ELF-1 (cell line): ENCODE results near the gene PRDM10.

Source experiments
- DNase-seq: peaks from one replicate; pipeline ENCODE4 v3.0.0-alpha.2; 2016; ENCODE audit warnings: low read depth, low spot score

Gene PRDM10

DNA sequence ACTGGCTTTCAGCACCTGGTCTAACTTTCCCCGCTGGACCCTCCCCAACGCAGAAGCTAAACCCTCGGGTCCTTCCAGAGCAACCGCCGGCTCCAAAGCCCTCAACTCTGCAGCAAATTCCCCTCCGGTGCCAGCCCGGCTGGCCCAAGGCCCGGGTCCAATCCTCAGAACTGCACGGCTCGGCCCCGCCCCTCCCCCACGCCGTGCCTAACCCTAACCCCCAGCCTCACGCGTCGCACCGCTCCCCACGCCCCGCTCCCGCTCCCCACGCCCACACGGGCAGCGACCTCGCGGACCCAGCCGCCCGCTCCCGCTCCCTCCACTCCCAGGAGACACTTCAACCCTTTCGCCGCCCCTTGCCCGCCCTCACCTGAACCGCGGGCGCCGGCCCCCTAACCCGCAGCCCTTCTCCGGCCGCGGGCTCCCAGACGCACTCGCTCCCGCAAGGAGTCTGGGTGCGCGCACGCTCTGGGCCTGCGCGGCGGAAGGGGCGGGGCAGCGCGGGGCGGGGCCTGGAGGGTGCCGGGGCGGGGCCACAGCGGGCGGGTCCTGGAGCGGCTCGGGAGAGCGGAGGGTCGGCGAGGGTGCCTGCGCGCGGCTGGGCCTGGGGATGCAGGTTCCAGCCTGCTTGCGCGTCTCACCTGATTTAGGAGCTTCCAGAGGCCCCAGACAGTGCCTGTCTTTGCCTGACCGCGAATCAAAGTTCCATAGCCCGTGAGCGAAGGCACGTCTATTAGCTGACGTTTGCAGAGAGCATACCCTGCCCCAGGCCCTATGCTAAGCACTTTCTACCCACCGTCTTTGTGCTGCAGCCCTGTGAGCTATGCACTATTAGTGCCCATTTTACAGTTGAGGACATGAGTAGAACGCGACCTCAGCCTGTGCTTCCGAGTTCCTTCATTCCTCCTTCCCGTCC, 107.3 kb downstream of the PRDM10 start, which contains the start of gene NFRKB:
Gene NFRKB, minus strand, starts transcription at position 453 of the 916 bp plus-strand sequence. CDS start 2,729 bp downstream, outside the sequence.
- peak; percentile 93 for DNase-seq

DNA sequence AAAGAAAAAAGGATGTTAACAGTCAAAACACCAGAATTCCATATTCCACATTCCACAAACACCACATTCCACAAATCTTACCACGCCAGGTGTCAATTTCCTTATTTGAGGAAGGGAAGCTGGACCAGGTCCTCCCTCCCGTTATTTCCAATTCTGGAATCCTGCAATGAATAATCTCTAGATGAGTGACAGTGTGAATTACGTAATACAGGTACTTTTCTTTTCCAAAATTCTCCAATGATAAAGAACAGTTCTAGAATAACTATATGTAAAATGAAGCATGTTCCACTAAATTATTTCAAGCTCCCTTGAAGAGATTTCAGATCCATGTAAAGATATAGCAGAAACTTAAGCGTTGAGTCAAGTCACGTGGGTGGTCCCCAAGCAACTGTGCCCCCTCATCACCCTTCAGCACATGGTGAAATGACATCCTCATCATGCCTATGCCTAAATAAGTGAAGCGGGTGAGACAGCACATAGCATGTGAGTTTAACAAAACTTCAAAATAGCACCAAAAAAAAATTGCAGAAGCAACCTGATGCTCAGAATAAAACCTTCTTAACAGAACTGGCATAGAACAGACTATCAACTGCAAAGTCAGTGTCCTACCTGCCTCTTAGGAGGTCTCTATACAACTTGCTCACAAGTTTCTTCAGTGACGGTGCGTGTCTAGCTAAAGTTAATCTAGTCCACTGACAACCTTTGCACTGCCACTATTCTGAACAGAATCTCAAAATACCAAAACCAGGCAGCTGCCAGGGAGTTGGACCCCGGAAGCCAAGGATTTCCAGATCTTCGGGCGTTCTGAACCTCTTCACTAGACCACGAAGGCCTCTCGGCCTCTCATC, 108.1 kb downstream of the PRDM10 start:
- peak; percentile 50 for DNase-seq

DNA sequence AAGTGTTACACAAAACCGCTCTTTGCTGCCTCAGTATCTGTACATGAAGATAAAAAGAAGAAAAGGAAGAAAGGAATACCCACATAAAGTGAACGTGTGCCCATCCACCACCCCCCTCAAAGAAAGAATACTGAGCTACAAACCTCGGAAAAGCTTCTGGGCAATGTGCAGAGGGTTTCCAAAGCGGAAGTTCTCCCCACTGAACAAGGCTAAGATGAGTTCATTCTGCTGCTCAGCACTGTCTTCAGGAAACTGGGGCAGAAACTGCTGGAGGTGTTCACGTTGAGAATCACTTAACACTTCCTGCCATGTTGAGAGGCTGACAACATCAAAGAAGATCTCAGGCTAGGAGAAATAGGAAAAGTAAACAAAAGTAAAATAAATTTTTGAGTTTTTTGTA, 114.2 kb downstream of the PRDM10 start:
- DNase-seq, result no peak

DNA sequence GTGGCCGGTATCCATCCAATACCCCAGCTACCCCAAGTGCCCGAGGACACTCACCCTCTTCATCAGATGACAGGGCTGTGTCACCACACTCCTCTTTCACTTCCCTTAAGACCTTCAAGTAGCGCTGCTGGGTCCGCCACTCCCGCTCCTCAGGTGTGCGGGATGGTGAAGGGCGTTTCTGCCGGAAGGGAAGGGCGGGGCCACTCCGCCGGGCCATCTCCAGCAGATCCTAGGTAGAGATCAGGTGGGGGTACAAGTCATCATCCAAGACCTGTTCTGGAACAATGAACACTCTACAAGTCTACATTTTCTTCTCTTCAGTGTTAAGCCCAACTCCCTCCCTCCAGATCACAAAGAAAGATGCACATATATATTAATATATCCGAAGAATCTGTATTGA, 117.3 kb downstream of the PRDM10 start:
- DNase-seq, result no peak

DNA sequence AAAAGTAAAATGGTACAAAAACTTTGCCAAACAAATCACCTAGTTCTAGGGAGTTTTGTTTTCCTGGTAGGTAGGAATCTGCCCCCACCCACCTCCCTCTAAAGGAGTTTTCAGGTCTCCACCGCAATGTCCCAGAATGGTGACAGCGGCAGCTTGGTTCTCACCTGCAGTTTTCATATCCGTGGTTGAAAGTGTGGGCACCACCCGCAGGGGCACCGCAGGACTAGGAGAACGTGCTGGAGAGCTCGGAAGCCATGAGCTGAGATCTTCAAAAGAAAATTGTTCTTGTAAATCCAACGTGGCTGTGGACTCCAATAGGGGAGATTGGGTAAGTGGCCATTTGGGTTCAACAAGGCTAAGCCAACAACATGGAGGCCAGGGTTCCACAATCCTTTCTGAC, 118.1 kb downstream of the PRDM10 start:
- DNase-seq, result no peak

DNA sequence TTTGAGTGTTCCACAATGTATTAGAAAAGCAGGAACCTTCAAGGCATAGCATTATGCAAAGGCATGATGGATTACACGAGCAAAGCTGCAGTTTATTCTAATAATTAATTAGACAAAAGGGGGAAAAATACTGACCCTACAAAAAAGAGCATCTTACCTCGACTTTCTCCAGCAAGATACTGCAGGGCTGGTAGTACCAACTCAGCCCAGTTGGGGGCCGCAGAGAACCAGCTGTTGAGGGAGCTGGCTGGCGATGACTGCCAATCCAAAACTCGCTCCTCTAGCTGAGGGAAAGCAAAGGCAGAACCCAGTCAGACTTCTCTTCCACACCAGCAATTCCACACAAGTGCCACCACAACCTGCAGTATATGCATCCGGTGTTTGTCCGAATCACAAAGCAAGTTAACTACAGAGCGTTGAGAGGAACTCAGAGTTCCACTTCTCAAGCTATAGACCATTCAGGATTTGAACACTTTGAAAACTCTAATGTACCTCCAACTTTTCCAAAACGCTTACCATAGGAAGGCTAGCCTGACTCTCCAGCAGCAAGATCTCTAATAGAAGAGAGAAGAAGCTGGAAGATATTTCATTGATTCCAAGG, 121.0 kb downstream of the PRDM10 start:
- peak; percentile 59 for DNase-seq

DNA sequence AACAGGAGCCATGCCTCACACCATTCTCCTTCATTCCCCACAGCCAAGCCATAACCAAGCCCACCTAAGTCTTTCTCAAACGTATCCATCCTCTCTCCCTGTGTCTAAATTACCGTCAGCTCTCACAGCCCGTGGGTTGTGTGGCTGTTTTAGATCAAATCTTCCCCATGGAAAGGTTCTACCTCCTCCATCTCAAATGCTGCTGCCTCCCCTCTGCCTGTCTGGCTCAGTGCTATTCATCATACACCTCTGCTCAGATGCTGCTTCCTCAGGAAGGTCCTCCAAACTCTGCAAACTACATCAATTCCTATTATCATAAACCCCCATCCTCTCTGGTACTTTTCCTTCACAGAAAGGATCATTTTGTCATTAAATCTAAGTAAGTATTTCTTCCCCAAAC, 122.3 kb downstream of the PRDM10 start:
- DNase-seq, result no peak

DNA sequence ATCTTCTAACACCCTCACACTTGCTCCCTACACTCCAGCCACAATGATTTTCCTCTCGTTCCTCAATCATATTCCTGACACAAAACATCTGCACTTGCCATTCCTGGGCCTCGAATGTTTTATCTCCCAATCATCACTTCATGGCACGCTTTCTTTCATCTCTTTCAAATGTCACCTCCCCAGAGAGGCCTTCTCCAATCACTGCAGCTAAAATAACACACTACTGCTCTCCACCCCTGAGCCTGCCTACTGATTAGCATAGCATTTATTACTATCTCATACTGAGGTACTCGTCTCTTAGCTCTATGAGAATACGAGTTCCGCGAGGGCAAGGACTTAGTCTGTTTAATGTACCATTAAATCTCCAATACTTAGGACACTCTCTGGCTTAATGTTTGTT, 130.7 kb downstream of the PRDM10 start:
- DNase-seq, result no peak

DNA sequence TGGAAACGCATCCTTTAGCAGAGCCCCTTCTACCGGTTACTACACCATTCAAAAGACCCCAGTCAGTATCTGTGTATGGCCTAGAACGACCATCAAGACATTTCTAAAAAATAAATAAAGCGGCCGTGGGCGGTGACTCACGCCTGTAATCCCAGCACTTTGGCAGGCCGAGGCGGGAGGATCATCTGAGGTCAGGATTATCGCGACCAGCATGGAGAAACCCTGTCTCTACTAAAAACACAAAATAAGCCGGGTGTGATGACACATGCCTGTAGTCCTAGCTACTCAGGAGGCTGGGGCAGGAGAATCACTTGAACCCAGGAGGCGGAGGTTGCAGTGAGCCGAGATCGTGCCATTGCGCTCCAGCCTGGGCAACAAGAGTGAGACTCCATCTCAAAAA, 134.0 kb downstream of the PRDM10 start:
- peak; percentile 15 for DNase-seq

DNA sequence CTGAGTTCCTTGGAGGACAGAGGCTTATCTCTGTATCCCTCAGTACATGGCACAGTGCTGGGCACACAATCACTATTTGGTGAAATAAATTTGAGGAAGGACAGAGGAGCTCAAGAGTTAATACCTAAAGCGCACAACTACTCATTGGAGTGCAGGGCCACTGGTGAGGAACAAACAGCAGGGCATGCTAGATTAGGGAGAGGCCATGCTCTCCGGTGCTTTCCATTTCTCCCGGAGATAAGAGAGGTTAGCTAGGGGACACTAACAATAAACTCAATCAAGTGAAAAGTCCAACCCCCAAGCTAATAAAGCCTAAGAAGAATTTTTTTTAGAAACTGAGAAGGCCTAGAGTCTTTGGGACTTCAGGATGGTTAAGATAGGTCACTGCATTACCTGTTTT, 136.3 kb downstream of the PRDM10 start:
- no peak for DNase-seq

DNA sequence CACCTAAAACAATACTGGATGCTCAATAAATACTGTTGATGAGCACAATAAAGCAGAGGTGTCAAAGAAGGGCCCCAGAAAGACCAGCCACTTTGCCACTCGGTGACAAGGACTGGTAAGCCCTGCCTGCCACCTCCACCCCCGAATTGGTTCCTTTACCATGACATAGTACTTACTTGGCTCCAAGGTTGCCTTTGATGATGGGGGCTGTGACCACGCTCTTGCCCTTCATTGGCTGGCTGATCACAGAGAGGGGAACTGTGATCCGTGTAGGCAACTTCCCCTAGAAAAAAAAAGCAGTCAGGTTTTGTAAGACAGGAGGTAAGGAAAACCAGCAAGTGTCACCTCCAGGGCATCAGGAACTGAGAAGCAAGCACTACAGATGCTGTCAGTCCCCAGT, 136.9 kb downstream of the PRDM10 start:
- DNase-seq, result no peak

DNA sequence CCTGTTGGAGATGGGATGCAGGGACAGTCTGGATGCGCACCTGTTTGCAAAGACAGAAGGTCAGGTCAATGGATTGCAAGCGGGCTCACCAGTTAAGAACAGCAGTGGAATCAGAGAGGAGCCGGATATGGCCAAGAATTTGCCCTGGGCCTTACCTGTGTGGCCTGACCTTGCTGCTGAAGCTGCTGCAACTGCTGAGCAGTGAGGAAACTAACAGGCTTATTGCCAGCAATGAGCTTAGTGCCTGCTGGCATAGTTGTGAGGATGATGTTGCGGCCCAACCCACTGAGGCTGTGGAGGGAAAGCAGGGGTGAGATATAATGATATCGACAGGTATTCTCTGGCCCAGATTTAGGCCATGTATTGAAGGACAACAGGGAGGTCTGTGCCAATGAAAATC, 137.8 kb downstream of the PRDM10 start:
- no peak for DNase-seq

DNA sequence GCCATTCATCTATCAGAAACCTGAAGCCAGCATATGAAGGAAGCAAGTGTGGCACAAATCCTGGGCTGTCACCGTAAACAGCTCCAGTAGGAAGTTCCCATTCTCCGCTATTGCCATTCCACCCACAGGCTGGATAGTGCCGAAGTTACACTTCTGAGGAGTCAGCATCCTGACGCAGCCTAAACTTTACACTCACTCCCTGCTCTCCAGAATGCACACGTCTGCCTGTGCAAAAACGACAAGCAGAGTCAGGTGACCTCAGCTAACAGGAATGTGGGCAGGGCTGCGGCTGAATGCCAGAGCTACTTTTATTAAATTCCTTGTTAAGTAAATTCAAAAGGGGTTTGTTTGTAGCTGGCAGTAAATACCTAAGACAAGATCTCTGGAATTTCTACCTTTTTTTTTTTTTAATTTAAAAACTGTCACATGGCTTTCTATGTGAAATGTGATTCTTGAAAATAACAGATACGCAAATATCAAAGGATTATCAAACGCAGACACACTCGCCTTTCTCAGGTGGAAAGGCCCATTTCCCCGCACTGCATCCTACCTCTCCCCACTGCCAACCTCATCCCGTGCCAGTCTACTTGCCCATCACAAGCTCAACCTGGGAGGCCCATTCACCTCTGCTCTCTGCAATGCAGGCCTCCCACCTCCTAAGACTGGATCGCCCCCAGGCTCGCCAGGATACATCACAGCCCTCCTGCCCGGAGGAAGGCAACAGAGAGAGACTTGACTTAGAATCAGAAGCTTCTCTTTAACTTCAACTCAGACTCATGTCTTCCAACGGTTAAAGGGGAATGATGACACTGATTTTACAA, 140.7 kb downstream of the PRDM10 start:
- peak; percentile 93 for DNase-seq

DNA sequence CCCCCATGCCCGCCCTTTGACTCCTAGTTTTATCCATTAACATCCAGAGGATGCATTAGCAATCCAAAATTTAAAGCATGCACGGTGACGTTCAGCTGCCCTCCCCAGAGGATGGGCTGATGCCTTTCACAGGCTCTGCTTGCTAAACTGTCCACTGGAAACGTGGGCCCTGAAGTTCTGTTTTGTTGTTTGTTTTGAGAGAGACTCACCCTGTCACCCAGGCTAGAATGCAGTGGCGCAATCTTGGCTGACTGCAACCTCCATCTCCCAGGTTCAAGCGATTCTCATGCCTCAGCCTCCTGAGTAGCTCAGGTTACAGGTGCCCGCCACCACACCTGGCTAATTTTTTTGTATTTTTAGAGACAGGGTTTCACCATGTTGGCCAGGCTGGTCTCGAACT, 146.6 kb downstream of the PRDM10 start:
- DNase-seq, result no peak

DNA sequence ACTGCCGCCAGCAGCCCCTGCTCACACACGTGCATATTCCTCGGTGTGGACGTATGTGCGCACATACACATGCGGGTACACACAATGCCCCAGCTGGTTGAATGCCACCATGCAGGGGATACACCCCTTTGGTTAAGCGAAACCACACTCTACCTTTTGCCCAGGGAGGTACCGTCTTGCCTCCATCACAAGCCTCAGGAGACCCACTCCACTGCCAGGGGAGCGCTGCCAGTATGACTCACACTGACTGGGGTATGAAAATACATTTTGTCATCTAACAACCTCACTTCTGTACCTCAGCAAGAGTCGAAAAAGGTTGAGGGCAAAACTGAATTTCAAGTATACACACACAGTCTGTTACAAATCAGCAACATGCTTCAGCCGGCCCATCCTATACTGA, 147.5 kb downstream of the PRDM10 start:
- no peak for DNase-seq

DNA sequence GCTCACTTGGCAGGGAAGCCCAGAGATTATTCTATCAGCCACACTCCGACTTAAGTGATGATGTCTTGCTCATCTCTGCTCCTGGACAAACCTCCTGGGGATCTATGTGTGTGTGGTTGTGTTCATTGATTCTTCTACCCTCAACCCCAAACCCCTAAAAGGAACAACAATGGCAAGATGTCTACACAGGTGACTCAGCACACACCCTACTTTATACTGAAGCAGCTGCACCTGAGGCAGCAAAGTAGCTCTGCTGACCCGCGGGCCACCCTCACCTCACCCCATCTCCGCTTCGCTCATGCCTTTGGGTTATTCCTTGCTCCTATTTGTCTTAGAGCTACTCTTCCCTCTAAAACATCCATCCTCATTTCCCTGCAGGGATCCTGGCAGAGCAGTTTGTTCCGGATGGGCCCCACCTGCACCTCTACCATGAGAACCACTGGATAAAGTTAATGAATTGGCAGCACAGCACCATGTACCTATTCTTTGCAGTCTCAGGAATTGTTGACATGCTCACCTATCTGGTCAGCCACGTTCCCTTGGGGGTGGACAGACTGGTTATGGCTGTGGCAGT, 148.3 kb downstream of the PRDM10 start:
- DNase-seq, result no peak

DNA sequence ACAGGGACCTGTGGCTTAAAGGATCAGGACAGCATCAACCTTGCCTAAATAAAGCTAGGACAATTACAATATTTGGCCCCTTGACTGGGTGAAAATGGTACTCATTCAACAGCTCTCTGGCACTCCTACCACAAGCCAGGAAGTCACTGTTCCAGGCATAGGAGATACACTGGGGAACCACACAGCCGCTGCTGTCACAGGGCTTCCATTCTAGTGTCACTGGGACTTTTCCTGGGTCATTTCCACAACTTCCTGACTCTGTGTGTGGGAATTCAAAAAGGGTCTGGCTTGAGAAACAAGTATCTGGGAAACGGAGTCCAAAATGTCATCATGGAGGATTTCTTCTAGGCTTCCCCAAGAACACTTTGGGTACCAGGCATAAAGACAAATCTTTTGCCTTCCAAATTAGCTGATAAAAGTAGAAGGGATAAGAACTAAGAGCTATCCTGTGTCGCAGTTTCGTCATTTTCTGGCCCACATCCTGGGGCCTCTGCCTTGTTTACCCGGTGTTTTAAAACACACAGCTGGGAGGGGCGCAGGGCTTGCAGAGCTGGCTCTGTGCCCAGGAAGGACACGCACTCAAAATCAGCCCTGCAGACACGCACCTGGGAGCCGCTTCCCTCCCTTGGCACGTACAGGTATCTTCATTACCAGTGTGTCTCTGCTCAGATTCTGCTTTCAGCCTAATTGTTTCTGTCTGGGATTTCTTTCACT, 149.0 kb downstream of the PRDM10 start:
- no peak for DNase-seq

DNA sequence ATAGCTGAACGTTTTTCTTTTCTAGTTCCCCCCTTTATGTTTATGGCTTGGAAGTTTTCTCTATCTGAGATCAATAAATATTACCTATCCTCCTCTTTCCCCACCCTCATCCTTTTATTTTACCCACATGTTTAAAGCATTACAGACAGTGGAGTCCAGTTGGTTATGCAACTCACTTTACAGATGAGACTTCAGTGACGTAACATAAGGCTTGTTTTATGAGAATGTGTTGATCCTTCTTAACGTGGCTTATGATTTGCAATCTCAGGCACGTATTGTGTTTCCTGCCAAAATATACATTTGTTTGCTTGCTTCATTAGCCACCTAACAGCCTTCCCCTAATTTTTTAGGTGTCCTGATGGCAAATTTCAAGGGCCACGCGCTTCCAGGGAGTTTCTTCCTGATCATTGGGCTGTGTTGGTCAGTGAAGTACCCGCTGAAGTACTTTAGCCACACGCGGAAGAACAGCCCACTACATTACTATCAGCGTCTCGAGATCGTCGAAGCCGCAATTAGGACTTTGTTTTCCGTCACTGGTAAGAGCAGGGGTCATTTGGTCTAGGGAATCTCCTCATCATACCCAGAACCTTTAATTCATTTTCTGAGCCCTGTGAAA, 150.4 kb downstream of the PRDM10 start:
- DNase-seq, result no peak
